NCI-H446 (cell line): ENCODE results near the gene NFIA.
"Not testable (repeated sequence)": the region's sequence is repeated elsewhere in the genome, so short reads cannot be mapped to it uniquely, and the experiment has no call there.

Experiments
- DNase-seq, 2 experiments: peaks; one replicate each; lab custom pipeline; 2025; lab: John Stamatoyannopoulos, UW

The NFIA gene

DNA sequence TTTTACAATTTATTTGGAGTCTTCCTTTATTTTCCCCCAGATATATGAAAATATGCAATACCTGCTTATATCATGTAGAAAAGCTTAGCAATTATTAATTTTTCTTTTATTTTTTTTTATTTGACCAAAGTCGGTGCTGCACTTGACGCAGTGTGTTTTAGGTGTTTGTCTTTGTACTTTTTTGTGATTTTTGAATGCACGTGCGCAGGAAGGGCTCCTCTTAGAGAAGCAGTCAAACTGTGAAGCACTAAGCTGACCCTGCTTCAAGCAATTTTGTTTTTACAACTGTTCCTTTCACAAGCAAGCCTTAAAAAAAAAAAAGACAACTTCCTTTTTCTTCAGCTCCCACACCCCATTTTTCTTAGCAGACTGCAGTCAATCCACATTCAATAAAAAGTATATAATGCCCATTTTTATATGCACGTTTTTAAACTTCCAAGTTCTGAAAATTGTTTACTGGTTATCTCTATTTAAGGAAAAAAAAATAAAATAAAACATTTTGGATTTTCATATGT is 375.2 kb downstream of the NFIA start:
- no peak for DNase-seq

DNA sequence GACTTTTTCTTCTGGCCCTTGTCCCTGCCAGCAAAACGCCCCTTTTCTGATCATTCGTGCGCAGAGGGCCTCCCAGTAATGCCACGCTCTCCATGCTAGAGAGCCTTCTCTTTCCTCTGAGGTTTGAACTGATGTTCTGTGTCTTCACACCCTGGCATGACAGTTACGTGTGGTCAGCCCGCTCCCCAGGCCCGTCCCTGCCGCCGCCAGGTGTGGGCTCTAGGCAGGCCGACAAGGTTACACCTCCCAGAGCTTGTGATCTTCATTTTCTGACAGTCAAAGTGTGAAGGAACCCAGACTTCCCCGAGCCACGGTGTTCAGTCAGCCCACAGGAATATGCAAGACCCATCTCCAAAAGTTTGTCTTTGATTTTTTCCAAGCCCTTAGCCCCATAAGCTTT is 377.0 kb downstream of the NFIA start:
- DNase-seq: no peak

GRCh38 chr1:61460191-61460590 is 377.8 kb downstream of the NFIA start:
- DNase-seq: no peak

GRCh38 chr1:61461406-61462384 is 379.3 kb downstream of the NFIA start:
- no peak for DNase-seq

DNA sequence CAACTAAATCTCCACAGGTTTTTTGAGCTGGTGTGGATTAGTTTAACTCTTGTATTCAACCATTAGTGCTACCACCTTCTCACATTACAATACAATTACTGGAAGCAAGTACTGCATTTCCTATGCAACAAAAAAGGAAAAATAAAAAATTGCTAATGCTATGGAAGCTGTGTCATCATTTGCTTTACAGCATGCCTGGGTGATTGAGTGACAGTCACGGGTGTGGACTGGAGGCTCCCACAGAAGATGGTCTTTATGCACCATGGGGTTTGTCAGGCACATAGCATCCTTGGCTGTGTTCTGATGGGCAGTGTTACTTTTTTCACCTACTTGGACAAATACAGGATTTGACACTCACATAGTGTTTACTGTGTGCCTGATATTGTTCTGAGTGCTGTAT is 380.3 kb downstream of the NFIA start:
- DNase-seq: no peak

DNA sequence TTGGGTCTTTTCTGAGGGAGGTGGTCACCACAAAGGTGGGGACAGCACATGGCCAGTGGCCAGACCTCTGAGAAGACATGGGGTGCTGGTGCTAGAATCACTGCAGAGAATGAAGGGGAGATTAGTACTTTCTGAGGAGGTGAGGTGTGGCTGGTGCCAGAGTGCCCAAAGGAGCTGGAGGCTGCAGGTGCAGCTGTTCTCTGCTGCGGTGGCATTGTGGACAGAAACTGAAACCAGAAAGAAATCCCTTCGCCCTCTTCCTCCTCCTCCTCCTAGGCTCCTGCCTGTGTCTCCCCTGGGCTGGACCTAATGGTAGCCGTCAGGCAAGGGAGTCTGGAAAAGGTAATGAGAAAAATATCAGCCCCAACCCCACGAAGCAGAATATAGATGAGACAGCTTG is 380.9 kb downstream of the NFIA start:
- DNase-seq: no peak

DNA sequence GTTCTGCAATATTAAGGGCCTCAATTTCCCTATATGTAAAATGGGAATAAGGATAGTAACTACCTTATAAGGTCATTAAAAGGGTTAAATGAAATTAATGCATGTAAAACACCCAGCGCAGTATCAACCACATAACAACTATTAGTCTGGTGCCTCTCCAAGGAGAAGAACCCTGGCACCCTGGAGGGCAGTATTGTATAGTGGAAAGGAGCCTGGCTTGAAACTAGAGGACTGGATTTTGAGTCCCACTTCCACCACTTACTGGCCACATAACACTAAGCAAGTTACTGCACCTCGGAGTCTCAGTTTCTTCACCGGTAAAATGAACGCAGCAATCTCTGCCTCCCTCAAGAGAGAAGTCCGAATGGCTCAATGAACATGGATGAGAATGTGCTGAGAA is 385.5 kb downstream of the NFIA start:
- DNase-seq: not testable (repeated sequence)

DNA sequence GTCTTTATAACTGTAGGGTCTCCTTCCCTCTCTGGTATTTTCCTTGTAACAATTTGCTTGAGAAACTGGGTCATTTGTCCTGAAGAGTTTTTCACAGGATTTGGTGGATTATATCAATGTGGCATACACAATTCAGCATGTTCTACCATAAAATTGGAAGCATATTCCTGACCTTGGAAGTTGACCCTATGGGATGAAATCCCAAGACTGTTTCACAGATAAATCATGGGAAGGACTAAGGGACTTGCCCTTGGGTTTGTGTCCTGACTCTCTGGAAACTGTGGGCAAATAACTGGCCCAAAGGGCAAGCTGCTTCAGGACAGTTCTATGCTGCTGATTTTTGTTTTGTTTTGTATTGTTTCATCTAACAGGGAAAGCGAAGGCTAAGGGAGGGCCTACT is 387.0 kb downstream of the NFIA start:
- no peak for DNase-seq

DNA sequence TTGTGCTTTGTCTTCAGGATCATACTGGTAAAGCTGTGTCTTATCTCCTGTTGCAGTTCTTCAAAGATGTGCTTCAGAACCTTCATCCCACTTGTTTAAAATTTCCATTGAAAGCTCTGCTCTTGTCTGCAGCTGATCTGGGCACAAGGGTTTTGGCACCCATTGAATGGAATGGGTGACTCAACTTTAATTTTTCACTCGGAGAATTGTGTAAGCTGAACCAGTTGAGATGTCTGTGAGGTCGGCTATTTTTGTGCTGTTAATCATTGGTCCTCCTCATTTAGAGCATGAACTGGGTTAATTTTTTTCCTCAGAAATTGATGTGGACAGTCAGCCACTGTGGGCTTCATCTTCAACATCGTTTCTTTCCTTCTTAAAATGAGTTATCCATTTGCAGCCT is 390.5 kb downstream of the NFIA start:
- no peak for DNase-seq

- no peak for DNase-seq
Observed at GRCh38 chr1:61474269-61474817, 392.0 kb downstream of the NFIA start.

DNA sequence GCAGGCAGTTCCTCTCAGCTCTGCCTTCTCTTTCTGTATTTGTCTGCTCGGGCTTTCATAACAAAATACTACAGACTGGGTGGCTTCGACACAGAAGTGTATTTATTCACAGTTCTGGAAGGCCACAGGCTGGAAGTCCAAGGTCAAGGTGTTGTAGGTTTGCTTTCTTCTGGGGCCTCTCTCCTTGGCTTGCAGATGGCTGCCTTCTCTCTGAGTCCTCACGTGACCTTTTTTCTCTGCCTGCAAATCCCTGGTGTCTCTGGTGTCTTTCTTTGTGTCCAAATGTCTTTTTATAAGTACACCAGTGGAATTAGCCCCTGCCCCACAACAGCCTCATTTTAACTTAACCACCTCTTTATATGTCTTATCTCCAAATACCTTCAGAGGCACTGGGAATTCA is 392.6 kb downstream of the NFIA start:
- DNase-seq: no peak

GRCh38 chr1:61477301-61477700 is 394.9 kb downstream of the NFIA start:
- DNase-seq: no peak

- DNase-seq: no peak
Observed at GRCh38 chr1:61480273-61480935, 398.0 kb downstream of the NFIA start.

- DNase-seq: no peak
Observed at GRCh38 chr1:61481315-61481715, 399.0 kb downstream of the NFIA start.

GRCh38 chr1:61482170-61482734 is 399.9 kb downstream of the NFIA start:
- no peak for DNase-seq

- DNase-seq: no peak
Observed at GRCh38 chr1:61486783-61487536, 404.6 kb downstream of the NFIA start.

DNA sequence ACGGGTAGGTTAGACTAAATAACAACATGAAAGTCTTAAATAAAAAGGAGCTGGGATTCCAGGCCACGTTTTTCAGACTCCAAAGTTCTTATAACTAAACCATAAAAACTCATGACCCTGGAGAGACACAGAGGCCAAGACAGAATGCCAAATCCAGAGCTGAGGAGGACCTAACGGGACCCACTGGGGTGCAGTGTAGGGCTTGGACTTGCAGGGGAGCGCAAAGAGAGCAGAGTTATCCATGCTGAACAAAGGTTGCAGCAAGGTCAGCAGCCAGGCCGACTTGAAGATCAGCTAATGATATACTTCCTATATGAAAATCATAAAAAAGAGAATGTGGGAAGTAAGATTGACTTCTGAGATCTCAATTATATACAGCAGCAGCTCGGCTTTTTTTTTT is 405.4 kb downstream of the NFIA start:
- no peak for DNase-seq

GRCh38 chr1:61490924-61491323 is 408.6 kb downstream of the NFIA start:
- no peak for DNase-seq

DNA sequence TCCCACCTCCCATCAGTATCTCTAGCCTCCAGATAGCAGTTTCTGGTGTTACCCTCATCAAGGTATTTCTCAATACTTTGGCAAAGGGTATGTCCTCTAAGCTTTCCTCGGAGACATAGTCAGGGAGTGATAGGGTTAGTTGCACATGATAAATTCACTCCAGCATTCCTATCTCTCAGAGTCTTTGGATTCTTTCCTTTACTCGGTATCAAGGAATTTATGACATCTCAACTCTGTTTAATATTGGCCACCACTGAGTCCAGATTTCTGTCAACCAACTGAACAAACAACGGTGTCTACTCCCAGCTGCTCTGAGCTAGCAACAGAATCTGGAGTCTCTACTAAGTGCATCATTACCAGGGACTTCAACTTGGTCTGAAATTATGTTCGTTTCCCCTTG is 409.1 kb downstream of the NFIA start:
- DNase-seq: no peak

DNA sequence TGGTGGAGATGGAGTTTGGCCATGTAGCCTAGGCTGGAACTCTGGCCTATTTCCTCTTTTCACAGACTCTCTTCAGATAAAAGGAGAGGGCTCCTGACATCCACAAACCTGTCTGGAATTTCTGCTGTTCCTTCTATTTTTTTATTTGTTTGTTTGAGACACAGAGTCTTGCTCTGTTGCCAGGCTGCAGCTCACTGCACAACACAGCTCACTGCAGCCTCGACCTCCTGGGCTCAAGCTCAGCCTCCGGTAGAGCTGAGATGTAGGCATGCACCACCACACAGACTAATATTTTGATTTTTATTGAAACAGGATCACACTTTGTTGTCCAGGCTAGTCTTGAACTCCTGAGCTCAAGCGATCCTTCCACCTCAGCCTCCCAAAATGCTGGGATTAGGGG is 411.6 kb downstream of the NFIA start:
- DNase-seq: no peak

DNA sequence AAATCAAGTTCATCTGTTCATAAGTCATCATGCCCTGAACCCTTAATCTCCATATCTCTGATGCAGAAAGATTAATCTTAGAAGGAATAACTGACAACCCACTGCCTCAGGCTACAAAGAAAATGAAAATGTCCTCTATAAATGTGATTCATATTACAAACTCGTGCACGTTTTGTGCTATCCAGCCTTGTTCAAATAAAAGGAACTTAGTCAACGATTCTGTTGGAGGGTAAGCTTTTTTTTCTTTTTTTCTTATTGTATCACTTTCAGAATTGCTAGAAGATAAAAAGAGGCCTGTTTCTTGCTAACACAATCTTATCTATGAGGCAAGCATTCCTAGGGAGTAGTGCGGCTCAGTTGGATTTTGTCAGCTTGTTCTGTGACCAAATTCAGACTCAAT is 414.1 kb downstream of the NFIA start:
- DNase-seq: no peak

DNA sequence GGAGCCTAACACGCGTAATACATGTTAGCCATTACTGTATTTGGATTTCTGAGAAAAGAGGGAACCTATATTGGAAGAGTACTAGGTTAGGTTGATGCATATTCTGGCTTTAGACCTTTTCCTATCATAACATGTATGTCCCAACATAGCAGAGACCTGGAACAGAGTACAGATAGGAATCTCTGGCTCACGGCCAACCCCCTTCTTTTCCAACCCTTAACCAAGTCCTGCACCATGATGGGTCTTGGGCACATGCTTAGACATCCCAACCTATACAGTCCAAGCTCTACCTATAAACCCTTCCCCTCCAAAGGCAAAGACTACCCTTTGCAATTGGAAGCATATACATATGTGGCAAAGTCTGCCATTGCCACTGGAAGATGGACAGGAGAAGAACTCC is 414.7 kb downstream of the NFIA start:
- no peak for DNase-seq
